GM21529 (cell line): Measurements from ENCODE around the gene LRRC56.
A peak's percentile ranks its signal among the peaks of the same experiment; 100 is the strongest.

Source experiments
- ATAC-seq: cut with Tn5 transposase; IDR thresholded peaks from one replicate; pipeline ENCODE4 v1.9.1; 2021; ENCODE audit not compliant: unreplicated experiment

LRRC56 gene

DNA sequence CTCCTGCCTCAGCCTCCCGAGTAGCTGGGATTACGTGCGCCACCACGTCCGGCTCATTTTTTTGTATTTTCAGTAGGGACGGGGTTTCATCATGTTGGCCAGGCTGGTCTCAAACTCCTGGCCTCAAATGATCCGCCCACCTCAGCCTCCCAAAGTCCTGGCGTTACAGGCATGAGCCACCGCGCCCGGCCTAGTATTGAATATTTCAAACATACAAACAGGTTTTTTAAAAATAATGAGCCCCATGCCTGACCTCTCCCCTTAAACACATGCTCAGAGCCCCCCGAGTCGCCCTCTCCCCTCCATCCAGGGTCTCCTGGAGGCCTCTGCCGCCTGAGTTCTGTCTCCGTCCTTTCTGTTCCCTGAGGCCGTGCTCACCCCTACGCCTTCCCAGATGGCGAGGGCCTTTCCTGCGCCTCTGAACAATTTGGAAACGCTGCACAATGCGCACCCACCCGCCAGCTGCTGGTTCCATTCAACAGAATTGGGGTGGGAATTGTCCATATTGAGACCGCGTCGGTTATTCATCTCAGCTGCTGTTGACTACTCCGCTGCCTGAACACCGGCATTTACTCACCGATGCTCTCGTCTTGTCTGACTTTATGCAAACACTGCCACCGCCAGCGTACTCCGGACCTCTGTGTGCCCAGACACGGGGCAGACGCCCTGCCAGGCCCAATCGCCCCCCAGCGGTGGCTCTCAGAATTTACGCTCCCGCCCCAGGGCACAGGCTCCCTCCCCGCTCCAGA, 16.7 kb upstream of the LRRC56 start:
- no peak for ATAC-seq

DNA sequence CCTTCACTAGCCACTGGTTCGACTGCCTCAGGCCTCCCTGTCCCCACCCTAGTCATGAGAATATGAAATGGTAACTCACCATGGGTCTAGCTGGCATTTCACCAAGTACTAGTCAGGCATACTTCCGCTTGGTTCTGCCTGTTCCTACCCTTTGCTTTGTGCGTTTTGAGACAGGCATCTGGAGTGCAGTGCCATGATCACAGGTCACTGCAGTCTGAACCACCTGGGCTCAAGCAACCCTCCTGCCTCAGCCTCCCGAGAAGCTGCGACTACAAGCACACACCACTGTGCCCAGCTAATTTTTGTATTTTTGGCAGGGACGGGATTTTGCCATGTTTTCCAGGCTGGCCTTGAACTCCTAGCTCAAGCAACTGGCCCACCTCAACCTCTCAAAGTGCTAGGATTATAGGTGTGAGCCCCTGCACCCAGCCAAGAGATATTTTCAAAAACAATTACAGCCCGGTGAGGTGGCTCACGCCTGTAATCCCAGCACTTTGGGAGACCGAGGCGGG, 16.1 kb upstream of the LRRC56 start:
- ATAC-seq, result no peak

DNA sequence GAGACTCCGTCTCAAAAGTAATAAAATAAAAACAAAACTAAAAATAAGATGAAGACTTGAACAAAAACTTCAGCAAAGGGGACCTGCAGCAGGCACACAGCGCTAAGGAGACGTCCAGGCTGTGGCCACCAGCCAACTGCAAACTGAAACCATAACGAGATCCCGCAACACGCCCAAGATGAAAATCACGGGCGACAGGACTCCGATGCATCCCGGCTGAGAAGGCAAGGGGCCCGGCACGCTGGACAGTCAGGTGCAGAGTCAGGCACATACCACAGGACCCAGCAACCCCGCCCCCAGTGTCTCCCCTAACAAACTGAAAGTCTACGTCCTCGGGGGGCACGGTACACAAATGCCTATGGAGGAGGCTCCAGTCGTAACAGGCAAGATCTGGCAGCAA, 11.1 kb upstream of the LRRC56 start:
- ATAC-seq, result no peak

DNA sequence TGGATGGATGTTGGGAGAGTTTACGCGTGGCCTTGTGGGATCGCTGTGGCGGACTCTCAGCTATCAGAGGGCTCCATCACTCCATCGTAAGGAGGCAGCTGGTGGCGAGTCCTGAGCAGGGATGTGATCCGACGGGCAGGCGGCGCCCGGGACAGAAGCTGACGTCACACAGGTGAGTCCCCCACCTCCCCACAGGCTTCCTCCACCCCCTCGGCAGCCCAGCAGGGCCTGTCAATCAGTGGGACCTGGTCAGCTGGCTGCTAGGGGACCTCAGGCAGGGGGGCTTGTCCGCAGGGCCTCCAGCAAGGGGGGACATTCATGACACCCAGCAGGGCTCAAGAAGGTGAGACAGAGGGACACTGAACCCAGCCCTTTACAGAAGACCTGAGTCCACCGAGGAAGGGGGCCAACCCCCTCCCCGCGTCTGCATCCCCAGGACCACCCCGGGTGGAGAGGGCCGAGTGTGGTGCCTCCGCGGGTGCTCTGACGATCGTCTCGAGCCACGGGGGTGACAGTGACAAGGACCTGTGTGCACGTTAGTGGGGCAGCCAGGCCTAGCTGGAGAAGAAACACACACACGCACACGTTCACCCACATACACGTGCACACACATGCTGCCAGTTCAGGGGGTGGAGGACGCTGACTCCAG, 9.0 kb upstream of the LRRC56 start:
- ATAC-seq, result no peak

DNA sequence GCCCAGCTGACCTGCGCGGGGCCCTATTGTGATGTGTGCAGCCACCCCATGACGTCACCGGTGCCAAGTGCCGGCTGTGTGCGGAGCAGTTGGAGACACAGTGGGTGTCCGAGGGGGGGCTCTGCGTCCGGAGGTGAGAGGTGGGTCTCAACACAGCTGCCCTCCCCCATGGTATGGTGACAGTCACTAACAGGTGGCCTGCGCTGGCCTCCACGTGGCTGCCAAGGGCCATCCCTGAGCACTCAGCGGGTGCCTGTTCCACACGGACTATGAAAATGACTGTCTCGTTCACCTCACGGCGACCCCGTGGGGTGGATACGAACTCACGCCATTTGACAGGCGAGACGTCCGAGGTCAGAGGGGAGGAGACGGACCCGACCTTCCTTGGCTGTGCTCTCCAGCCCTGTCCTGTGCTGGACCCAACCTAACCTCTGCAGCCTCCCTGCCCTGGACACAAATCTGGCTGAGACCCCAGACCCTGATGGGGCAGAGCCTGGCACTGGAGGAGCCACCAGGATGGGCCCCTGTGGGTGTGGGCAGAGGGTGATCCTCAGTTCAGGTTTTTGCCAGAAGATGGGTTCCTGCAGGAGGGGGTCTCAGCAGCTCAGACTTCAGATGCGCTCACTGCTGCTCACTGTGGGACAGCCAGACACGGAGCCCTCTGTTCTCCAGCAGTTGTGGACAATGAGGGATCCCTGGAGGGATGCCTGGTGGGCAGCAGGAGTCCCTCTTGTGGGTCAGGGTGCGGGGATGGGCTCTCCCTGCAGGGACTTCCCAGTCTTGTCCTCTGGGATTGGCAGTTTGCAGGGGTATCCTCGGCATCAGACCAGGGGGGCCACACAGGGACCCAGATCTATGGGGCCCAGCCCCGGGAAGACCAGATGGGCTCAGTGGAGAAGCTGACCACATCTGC, 8.3 kb upstream of the LRRC56 start:
- ATAC-seq, result no peak

DNA sequence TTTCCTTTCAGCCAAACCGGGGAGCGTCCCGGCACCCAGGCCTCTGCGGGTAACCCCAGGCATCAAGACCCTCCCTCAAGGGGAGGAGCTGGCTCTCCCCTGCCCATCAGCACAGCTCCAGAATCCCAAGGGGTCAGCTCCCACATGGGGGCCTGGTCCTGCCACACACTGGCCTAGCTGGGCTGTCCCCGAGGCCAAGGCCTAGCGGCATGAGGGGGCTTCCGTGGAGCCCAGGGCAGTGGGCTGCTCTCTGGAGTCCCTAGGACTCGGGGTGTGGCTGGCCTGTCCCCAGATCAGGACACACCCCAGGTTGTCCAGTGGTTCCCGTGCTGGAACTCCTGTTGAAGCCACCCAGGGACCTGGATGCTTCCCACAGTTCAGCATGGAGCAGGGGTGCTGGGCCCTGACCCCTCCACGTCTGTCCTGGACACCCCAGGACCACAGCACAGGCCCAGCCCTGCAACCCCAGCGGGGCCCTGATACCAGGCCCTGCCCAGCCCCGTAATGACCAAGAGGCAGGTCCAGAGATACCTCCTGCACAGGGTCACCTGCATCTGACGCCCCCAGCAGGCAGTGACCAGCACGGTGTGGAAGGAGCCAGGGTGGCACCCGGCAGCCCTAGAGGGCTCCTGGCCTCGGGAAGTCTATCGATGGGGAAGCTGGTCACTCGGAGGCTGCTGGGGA, 7.5 kb upstream of the LRRC56 start:
- no peak for ATAC-seq

DNA sequence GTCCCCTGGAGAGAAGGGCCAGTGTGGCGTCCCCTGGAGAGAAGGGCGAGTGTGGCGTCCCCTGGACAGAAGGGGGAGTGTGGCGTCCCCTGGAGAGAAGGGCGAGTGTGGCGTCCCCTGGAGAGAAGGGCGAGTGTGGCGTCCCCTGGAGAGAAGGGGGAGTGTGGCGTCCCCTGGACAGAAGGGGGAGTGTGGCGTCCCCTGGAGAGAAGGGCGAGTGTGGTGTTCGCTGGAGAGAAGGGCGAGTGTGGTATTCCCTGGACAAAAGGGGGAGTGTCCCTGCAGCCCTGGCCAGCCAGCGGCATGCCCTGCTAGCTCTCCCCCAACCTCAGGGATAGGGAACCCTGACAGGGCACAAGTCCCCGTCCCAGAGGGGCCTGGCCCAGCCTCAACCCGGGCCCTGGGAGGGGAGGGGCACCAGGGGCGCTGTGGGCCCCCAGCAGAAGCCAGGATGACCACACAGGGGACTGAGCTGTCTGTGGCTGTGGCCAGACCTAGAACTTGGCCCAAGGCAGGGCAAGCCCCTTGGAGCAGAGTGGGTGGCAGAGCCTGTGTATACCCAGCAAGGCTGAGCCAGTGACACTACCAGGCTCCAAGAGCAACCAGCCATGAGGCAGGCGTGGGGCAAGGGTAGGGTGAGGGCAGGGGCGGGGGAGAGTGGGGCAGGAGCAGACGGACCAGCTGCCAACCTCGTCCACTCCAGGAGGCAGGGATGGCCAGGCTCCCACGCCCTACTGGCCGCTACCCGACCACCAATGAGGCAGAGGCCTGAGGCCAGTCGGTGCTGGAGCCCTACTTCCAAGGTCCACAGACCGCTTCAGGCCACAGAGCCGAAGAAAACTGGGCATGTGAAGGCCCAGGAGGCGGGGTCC, 6.1 kb upstream of the LRRC56 start:
- no peak for ATAC-seq

DNA sequence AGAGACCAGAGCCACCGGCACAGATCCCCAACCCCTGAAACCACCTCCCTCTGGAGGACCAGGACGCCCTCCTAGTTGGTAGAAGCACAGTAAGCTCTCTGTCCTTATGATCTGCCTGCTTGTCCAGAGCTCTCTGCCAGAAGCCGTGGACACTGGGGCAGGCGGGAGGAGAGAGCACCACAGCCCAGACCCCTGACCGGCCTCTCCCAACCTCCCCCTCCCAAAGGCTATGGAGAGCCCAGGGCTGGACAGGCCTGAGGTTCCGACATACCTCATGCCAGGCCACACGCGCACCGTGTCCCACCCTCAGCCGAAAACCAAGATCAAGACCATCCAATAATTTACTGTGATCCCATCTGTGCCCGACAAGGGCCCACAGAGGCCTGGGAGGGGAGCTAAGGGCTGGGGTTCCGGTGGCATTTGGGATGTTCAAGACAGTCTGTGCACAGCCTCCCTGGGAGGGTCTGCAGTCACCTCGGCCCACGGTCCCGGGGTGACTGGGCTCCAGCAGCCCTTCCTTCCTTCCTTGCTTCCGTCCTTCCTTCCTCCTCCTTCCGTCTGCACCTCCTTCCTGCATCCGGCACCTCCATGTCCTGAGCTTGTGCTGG, 5.3 kb upstream of the LRRC56 start:
- ATAC-seq, result no peak

DNA sequence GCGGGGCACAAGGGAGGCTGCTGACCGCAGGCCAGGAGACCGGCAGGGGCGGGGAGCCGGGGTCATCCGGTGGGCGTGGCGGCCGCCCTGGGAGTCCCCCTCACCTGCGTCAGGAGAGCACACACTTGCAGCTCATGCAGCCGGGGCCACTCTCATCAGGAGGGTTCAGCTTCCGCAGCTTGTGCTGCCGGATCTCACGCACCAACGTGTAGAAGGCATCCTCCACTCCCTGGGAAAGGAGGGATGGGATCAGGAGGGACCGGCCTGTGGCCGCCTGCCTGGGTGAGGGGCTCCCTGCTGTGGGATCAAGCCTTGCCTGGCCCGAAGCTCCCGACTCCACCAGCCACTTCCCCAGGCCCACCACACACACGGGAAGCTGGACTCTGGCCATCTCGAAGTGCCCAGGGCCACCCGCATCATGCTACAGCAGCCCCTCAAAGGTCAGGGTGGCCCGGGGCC, 4.8 kb upstream of the LRRC56 start:
- no peak for ATAC-seq

DNA sequence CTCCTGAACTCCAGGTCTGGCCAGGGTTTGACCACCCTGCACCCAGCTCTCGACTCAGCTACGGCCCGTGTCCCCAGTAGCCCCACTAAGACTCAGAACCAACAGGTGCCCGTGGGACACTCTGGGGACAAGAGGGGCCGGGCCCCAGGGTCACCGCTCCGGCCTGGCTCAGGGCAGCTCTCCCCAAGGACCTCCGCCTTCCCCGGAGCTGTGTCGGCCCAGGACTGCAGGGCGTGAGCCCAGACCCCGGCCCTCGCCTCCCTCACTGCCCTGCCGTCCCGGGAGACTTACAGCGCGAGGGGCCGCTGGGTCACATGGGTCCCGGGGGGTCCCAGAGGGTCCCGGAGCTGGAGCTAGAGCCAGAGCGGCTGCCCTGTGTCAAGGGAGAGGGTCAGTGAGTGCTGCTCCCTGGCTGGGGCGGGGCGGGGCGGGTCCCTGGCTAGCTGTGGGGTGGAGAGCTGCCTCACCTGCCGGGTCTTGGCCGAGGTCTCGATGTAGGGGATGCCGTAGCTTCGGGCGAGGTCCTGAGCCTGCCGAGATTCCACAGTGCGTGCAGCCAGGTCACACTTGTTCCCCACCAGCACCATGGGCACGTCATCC, 4.2 kb upstream of the LRRC56 start:
- ATAC-seq, result no peak

DNA sequence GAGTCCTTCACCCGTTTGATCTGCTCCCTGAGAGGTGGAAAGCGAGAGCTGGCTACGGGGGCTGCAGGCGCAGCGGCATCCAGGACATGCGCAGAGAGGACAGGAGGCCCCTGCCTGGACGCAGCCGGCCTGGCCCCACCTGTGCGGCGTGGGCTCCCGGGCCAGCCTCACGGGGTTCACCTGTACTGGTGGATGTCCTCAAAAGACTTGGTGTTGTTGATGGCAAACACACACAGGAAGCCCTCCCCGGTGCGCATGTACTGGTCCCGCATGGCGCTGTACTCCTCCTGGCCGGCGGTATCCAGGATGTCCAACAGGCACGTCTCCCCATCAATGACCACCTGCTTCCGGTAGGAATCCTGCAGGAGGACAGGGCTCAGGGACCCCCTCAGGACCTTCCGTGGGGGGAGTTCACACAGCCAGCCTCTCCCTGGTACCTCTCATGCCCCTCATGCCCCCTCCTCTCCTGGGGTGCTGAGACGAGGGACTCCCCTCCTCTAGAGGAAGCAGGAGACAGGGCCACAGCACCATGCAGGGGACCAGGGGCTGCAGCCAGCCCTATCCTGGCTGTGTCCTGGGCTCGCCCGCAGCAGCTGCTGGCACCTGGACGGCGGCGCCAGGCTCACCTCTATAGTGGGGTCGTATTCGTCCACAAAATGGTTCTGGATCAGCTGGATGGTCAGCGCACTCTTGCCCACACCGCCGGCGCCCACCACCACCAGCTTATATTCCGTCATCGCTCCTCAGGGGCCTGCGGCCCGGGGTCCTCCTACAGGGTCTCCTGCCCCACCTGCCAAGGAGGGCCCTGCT, 3.5 kb upstream of the LRRC56 start:
- no peak for ATAC-seq

DNA sequence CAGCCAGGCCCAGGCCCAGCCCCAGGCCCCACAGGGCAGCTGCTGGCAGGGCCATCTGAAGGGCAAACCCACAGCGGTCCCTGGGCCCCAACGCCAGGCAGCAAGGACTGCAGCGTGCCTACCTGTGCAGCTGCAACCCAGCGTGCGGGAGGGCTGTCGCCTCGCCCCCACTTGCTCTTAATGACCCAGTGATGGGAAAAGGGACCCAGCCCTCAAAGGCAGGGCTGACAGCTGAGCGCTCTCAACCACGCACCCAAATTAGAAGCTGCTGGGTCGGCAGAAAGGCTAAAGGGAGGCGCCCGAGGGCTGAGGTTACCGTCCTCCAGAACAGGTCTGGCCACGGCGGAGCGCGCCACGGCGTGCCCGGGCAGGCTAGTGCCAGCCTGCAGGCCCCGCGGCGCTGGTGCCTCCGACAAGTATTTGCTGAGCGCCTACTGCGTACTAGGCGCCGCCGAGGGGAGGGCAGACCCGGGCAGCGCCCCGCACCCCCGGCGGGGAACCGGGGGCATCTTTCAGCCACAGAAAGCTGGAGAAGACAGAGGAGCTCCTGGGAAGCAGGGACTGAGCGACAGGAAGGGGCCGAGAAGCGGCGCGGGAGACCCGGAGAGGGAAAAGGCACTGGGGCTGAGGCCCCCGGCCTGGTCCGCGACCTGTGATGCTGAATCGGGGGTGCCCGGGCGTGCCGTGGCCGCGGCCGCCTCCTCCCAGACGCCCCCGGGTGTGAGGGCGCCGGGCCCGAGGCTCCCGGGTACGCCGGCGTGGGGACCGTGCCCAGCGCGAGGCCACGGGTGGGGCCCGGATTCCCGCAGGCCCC, 2.7 kb upstream of the LRRC56 start:
- ATAC-seq, result no peak

DNA sequence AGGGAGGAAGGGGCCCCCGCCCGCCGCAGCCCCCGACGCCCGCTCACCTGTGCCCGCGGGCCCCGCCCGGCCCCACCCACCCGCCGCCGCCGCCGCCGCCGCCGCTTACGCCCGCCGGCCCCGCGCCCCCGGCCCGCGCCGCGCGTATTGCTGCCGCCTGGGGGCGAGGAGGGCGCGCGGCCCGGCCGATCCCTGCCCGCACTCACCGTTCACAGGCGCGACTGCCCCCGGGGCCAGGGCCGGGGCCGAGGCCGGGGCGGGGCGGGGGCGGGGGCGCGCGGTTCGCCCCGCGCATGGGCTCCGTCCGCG, 2.2 kb upstream of the LRRC56 start:
- peak; percentile 14 for ATAC-seq

DNA sequence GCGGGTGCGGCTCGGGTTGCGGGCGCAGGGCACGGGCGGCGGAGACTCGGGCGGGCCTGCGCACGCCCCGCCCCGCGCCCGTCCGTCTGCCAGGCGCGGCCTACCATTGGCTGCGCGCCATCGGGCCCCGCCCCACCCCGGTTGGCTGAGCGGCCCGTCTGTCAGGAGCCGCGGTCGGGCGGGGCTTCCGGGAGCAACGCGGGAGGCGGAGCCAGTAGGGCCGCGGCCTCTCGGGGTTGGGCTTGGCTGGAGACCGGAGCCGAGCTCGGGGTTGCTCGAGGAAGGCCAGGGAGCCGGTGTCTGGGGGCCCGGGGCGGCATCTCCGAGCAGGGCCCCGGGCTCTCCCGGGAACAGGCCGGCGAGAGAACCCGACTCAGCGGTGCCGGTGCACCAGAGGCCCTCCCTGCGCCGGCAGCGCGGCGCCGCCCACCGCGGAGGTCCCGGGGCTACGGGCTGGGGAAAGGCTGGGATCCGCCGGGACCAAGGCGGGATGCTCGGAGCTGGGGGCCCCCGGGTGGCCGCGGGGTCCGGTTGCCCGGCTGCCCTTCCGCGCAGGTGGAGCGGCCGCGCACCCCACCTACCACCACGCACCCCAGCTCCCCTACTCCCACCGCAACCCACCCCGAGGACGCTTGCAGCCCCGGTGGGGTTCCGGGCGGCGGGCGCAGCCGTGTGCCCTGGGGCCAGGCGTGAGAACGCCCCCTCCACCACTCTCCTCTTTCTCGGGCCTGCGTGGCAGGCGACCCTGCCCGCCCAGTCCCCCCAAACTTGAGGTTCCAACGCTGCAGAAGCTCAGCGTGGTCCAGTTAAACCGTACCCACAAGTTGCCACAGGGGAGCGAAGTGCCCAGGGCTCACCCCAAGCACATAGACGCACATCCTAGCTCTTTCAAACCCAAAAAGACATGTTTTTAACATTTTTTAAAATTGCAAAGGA, 1.5 kb upstream of the LRRC56 start, which contains the start of gene HRAS:
Gene HRAS, minus strand, starts transcription at position 58 of the 936 bp plus-strand sequence.
- ATAC-seq, result peak; percentile 70

DNA sequence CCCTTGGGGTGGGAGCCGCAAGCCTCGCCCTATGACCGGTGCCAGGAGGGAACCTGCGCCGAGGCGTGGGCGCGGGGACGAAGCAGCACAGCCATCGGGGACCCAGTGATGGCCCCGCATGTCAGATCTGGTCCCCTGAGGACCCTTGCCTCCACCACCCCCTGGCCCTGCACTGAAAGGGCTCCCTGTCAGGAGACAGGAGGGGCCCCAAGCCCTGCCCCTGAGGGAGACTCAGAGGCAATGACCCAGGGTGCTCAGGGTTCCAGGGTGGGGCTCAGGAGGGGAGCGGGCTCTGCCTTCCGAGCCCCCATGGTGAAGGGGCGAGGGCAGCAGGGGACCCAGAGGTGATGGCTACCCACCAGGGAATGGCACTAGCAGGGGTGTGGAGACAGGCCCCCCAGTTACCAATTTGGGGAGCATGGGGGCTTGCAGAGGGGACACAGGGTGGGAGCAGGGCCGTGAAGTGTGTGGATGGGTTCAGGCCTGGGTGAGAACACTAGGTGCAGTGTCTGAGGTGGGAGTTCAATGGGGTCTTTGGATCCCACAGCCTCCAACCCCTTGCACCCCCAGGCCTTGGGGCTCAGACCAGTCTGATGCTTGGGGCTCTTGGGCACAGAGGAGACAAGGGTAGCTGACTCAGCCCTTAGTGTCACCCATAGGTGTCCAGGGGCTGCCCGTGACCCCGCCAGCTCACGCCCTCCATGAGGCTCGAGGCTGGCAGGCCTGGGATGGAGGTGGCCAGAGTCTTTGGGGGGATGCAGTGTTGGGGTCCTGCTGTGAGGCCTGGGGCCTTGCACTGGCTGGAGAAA, 499 bp downstream of the LRRC56 start:
- ATAC-seq, result no peak
